OCI-LY7 (cell line): Measurements from ENCODE around the gene PPA2. TPM values are rescaled to one million over a fixed set of nuclear protein-coding genes. Genes with fewer than 3 reads are reported as not detected.

ENCODE experiments used
- BruUV-seq: library from RNA; stranded (reverse); fragments of 400-500 nt; replicated peaks from 2 replicates; lab custom pipeline; 2021; lab: Mats Ljungman, UMichigan
- CTCF ChIA-PET: fragments of 300-600 bp; sonication (Branson Sonifier 250); formaldehyde crosslinking; loops from one replicate; lab custom pipeline; 2022; ENCODE audit warnings: antibody characterized with exemption; ENCODE audit not compliant: unreplicated experiment; lab: Charles Lee
- POLR2A ChIA-PET: fragments of 300-600 bp; sonication (Branson Sonifier 250); formaldehyde crosslinking; loops from one replicate; lab custom pipeline; 2022; ENCODE audit warnings: antibody characterized with exemption; lab: Charles Lee
- DNase-seq: peaks from one replicate; pipeline ENCODE4 v3.0.0-alpha.2; 2015; ENCODE audit warnings: low spot score
- H2AFZ ChIP-seq: fragments of 200-600 bp; sonication (generic), shearing (Covaris generic); 2 replicates; pipeline ENCODE4 v1.6.1; 2014; ENCODE audit warnings: mild to moderate bottlenecking, antibody characterized with exemption, low read length, moderate library complexity
- H3K27ac ChIP-seq: fragments of 200-600 bp; sonication (generic); 2 replicates; pipeline ENCODE4 v1.5.1; 2014; ENCODE audit warnings: mixed run types, low read depth, mild to moderate bottlenecking, moderate library complexity, low read length, inconsistent platforms; ENCODE audit not compliant: poor library complexity, severe bottlenecking
- H3K36me3 ChIP-seq: fragments of 200-600 bp; sonication (generic); 2 replicates; pipeline ENCODE4 v1.6.1; 2014; ENCODE audit warnings: mild to moderate bottlenecking, antibody characterized with exemption, low read length, moderate library complexity, mixed read lengths; ENCODE audit not compliant: insufficient read depth
- H3K4me1 ChIP-seq: fragments of 200-600 bp; sonication (generic); 2 replicates; pipeline ENCODE4 v1.5.1; 2014; ENCODE audit warnings: mild to moderate bottlenecking, low read length; ENCODE audit not compliant: insufficient read depth, poor library complexity, severe bottlenecking
- H3K4me2 ChIP-seq: fragments of 200-600 bp; sonication (generic); 2 replicates; pipeline ENCODE4 v1.6.1; 2014; ENCODE audit warnings: mild to moderate bottlenecking, low read length
- H3K4me3 ChIP-seq: fragments of 200-600 bp; sonication (generic); 2 replicates; pipeline ENCODE4 v1.5.1; 2014; ENCODE audit warnings: mild to moderate bottlenecking, low read depth, low read length; ENCODE audit not compliant: poor library complexity, severe bottlenecking
- H3K79me2 ChIP-seq: fragments of 200-600 bp; sonication (generic); 2 replicates; pipeline ENCODE4 v1.6.1; 2016; ENCODE audit warnings: low read depth, mild to moderate bottlenecking, low read length, moderate library complexity, mixed read lengths; ENCODE audit not compliant: insufficient read depth
- H3K9me2 ChIP-seq: fragments of 200-600 bp; sonication (generic); 2 replicates; pipeline ENCODE4 v1.6.1; 2016; ENCODE audit warnings: mild to moderate bottlenecking, low read length, mixed read lengths; ENCODE audit not compliant: insufficient read depth
- H3K9me3 ChIP-seq: fragments of 200-600 bp; sonication (generic); 2 replicates; pipeline ENCODE4 v1.6.1; 2014; ENCODE audit warnings: mild to moderate bottlenecking, mixed run types, low read length, mixed read lengths
- H4K20me1 ChIP-seq: fragments of 200-600 bp; sonication (generic); 2 replicates; pipeline ENCODE4 v1.6.1; 2014; ENCODE audit warnings: mild to moderate bottlenecking, antibody characterized with exemption, low read length, moderate library complexity, mixed read lengths; ENCODE audit not compliant: insufficient read depth
- CTCF ChIP-seq: fragments of 200-600 bp; sonication (generic); conservative IDR thresholded peaks from 2 replicates; pipeline ENCODE4 v1.5.1; 2014; ENCODE audit warnings: mild to moderate bottlenecking, antibody characterized with exemption, low read length, moderate library complexity, mixed read lengths
- EZH2phosphoT487 ChIP-seq: fragments of 200-600 bp; sonication (generic); IDR thresholded peaks from 2 replicates; pipeline ENCODE4 v1.6.1; 2018; ENCODE audit warnings: low read depth, borderline replicate concordance, mild to moderate bottlenecking, mixed run types, antibody characterized with exemption, low read length, moderate library complexity, mixed read lengths
- intact Hi-C: fragments of 100-400 bp; cut with micrococcal nuclease; formaldehyde crosslinking; loops from one replicate; pipeline ENCODE4 v1.10.0; 2022; ENCODE audit not compliant: unreplicated experiment
- total RNA-seq, 2 experiments: library from RNA; depleted of rRNA in 1 of 2; stranded (reverse); fragments of >200 nt in 1 of 2; shearing (Covaris generic) in 1 of 2; gene quantifications; 2 replicates each; pipeline ENCODE4 v1.2.3, GENCODE V29; 2014 to 2022

Gene PPA2
- total RNA-seq, 2 experiments from 2014 or later = 73.1 to 74.6 TPM

GRCh38 chr4:105455998-105456397 lies 17.9 kb downstream of the PPA2 start:
- no peak overlapping the region for H2AFZ ChIP-seq
- no peaks in the 10 kb centered on the region for H3K9me3 ChIP-seq
- ChIA-PET POLR2A (interaction anchor here (2.7 kb wide), 1 partner anchor 18 kb away, joined by 6 read pairs; the partner anchor contains the start of gene PPA2), CTCF (no interaction called here)
- no peaks in the 10 kb centered on the region for H3K9me2 ChIP-seq
- no peak overlapping the region for H3K4me2 ChIP-seq
- H3K79me2 ChIP-seq = no peaks in the 10 kb centered on the region
- intact Hi-C loops = no loop called here
- no peaks in the 10 kb centered on the region for H4K20me1 ChIP-seq
- no peak for DNase-seq
- H3K4me3 ChIP-seq = no peak overlapping the region
- BruUV-seq = no TSS peak
- H3K27ac ChIP-seq = no peak overlapping the region
- no peak for TF ChIP-seq CTCF
- TF ChIP-seq EZH2phosphoT487 = no peak
- H3K36me3 ChIP-seq = peaks cover 19% of the 10 kb centered on the region; the same call in 1 of the 2 replicates
- H3K4me1 ChIP-seq = no peaks in the 10 kb centered on the region

GRCh38 chr4:105455182-105455581 lies 18.7 kb downstream of the PPA2 start:
- H3K9me3 ChIP-seq = no peaks in the 10 kb centered on the region
- H3K9me2 ChIP-seq = no peaks in the 10 kb centered on the region
- ChIA-PET CTCF (no interaction called here), POLR2A (interaction anchor here (1.5 kb wide), 1 partner anchor 10 kb away, joined by 4 read pairs; no protein-coding TSS in a partner anchor)
- no peaks in the 10 kb centered on the region for H3K79me2 ChIP-seq
- TF ChIP-seq CTCF (no peak), EZH2phosphoT487 (no peak)
- peaks cover 19% of the 10 kb centered on the region; the same call in 1 of the 2 replicates for H3K36me3 ChIP-seq
- no peaks in the 10 kb centered on the region for H3K4me1 ChIP-seq
- H3K4me2 ChIP-seq = no peak overlapping the region
- no peak overlapping the region for H2AFZ ChIP-seq
- H3K27ac ChIP-seq = no peak overlapping the region
- no peak for DNase-seq
- H3K4me3 ChIP-seq = no peak overlapping the region
- no peaks in the 10 kb centered on the region for H4K20me1 ChIP-seq
- intact Hi-C loops = no loop called here
- BruUV-seq = no TSS peak

GRCh38 chr4:105453550-105454205 lies 20.2 kb downstream of the PPA2 start:
- Histone ChIP-seq H3K36me3 (peaks cover 19% of the 10 kb centered on the region; the same call in 1 of the 2 replicates), H2AFZ (no peak overlapping the region), H4K20me1 (no peaks in the 10 kb centered on the region), H3K4me2 (no peak overlapping the region), H3K9me2 (no peaks in the 10 kb centered on the region), H3K4me3 (no peak overlapping the region), H3K27ac (no peak overlapping the region), H3K79me2 (no peaks in the 10 kb centered on the region), H3K9me3 (no peaks in the 10 kb centered on the region), H3K4me1 (no peaks in the 10 kb centered on the region)
- DNase-seq = no peak
- TF ChIP-seq CTCF (no peak), EZH2phosphoT487 (no peak)
- ChIA-PET CTCF (no interaction called here), POLR2A (interaction anchor here (1.5 kb wide), 1 partner anchor 8 kb away, joined by 4 read pairs; no protein-coding TSS in a partner anchor)
- intact Hi-C loops = no loop called here
- TSS peak; percentile 17 for BruUV-seq
